ENCODE results near the gene MYH8. TPM values are rescaled to one million over a fixed set of nuclear protein-coding genes. Genes with fewer than 3 reads are reported as not detected.

The MYH8 gene
- total RNA-seq, 2 donors from 2014 or later = not detected

DNA sequence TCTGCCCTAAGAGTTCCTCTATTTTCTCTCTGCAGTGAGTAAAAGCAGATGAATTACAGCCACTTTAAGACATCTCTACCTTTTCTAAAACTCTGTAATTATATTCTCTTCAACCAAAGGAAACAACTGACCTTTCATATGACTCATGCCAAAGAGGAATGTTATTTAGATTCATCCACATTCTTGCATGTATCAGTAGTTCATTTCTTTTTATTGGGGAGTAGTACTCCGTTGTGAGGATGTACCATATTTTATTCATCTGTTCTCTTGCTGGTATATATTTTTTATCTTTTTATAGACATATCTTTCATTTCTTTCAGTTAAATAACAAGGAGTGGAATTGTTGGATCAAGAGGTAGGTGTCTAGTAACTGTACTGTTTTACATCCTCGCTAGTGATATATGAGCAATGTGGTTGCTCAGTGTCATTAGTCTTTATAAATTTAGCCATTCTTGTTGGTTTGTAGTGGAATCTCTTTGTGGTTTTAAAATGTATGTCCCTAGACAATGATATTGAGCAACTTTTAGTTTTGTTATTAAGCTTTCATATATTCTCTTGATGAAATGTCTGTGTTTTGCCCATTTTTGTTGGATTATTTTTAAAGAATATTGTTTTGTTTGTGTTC, 7.8 kb upstream of the MYH8 start:
- no peaks in the 10 kb centered on the region for H3K27me3 ChIP-seq
- H3K36me3 ChIP-seq (replicated peaks in 1 of 2; ENCODE audit: insufficient read depth in 1 of 2, low read depth in 2 of 2) = no peaks in the 10 kb centered on the region
- H3K4me1 ChIP-seq = no peaks in the 10 kb centered on the region
- DNase-seq = no peak
- H3K27ac ChIP-seq = no peak overlapping the region
- no peak for TF ChIP-seq POLR2A (IDR thresholded peaks at IDR 0.05)
- TF ChIP-seq, protein P1, sequence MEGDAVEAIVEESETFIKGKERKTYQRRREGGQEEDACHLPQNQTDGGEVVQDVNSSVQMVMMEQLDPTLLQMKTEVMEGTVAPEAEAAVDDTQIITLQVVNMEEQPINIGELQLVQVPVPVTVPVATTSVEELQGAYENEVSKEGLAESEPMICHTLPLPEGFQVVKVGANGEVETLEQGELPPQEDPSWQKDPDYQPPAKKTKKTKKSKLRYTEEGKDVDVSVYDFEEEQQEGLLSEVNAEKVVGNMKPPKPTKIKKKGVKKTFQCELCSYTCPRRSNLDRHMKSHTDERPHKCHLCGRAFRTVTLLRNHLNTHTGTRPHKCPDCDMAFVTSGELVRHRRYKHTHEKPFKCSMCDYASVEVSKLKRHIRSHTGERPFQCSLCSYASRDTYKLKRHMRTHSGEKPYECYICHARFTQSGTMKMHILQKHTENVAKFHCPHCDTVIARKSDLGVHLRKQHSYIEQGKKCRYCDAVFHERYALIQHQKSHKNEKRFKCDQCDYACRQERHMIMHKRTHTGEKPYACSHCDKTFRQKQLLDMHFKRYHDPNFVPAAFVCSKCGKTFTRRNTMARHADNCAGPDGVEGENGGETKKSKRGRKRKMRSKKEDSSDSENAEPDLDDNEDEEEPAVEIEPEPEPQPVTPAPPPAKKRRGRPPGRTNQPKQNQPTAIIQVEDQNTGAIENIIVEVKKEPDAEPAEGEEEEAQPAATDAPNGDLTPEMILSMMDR (IDR thresholded peaks at IDR 0.05) = no peak
- no peak for ATAC-seq
- WGBS, 2 donors = 46 to 63% methylated on average over 2 of the region's 2 CpGs
- no peak overlapping the region for H3K4me3 ChIP-seq
- peaks cover 0 to 5% (median 0%) of the 10 kb centered on the region in 3 donors for H3K9me3 ChIP-seq
- intact Hi-C loops (cut with DNase I) = no loop called here

DNA sequence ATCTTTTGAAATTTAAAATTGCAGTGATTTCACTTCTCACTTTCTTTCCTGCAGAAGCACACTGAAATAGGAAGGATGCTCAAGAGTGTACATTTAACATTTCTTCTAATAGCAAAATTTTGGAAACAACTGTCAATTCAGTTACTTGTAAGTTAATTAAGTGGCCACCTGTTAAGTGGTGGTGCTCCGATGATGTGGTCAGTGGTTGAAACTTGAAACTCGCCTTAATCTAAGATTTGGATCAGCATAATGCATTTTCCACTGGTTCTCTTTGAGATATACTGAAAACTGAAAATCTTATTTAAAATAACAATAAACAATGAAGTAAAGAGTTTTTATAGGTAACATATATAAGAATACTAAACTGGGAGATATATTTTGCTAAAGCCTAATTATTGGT, 7.0 kb upstream of the MYH8 start:
- intact Hi-C loops (cut with DNase I) = no loop called here
- ATAC-seq = no peak
- 53 to 78% methylated on average over 2 of the region's 2 CpGs for WGBS, 2 donors

DNA sequence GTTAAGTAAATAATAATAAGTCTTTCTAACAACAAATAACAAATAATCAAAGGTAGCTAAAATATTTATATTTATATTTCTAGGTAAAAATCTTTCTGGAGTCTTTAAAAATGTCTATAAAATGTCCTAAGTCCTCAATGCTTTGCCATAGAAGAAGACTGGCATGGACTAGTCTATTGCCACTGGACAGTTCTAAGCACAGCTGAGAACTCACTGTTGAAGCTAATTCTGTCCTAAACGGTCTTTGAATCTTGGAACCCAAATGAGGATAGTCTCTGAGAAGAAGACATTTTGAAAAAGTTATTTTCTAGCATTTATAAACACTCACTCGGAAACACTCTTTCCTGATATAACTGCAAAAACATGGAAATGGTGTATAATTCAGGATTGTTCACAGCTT, 539 bp downstream of the MYH8 start:
- WGBS, 2 donors = 56 to 67% methylated on average over 2 of the region's 2 CpGs
- no peak overlapping the region for H3K27ac ChIP-seq
- H3K36me3 ChIP-seq (replicated peaks in 1 of 2; ENCODE audit: insufficient read depth in 1 of 2, low read depth in 2 of 2) = no peaks in the 10 kb centered on the region
- peaks cover 0 to 5% (median 0%) of the 10 kb centered on the region in 3 donors for H3K9me3 ChIP-seq
- no peak for DNase-seq
- no peak overlapping the region for H3K4me3 ChIP-seq
- ATAC-seq = no peak
- no peak for TF ChIP-seq POLR2A (IDR thresholded peaks at IDR 0.05)
- TF ChIP-seq, protein P1 (IDR thresholded peaks at IDR 0.05) = no peak
- H3K4me1 ChIP-seq = no peaks in the 10 kb centered on the region
- no peaks in the 10 kb centered on the region for H3K27me3 ChIP-seq
- intact Hi-C loops (cut with DNase I) = no loop called here

More for the DNA sequence above, 7.0 kb upstream of the MYH8 start:
- no peak for TF ChIP-seq POLR2A (IDR thresholded peaks at IDR 0.05)
- TF ChIP-seq, protein P1 (IDR thresholded peaks at IDR 0.05) = no peak
- Histone ChIP-seq H3K27ac (no peak overlapping the region), H3K4me1 (no peaks in the 10 kb centered on the region), H3K9me3 (peaks cover 0 to 5% (median 0%) of the 10 kb centered on the region in 3 donors), H3K4me3 (no peak overlapping the region), H3K36me3 (replicated peaks in 1 of 2; ENCODE audit: insufficient read depth in 1 of 2, low read depth in 2 of 2) (no peaks in the 10 kb centered on the region), H3K27me3 (no peaks in the 10 kb centered on the region)
- no peak for DNase-seq

GRCh38 chr17:10420811-10421210, 939 bp downstream of the MYH8 start:
- Histone ChIP-seq H3K9me3 (peaks cover 0 to 5% (median 0%) of the 10 kb centered on the region in 3 donors), H3K4me1 (no peaks in the 10 kb centered on the region), H3K36me3 (replicated peaks in 1 of 2; ENCODE audit: insufficient read depth in 1 of 2, low read depth in 2 of 2) (no peaks in the 10 kb centered on the region), H3K4me3 (no peak overlapping the region), H3K27ac (no peak overlapping the region), H3K27me3 (no peaks in the 10 kb centered on the region)
- intact Hi-C loops (cut with DNase I) = no loop called here
- ATAC-seq (no peak), DNase-seq (no peak)
- WGBS, 2 donors = 68 to 72% methylated on average over 2 of the region's 2 CpGs
- TF ChIP-seq, protein P1 (IDR thresholded peaks at IDR 0.05) = no peak
- no peak for TF ChIP-seq POLR2A (IDR thresholded peaks at IDR 0.05)

DNA sequence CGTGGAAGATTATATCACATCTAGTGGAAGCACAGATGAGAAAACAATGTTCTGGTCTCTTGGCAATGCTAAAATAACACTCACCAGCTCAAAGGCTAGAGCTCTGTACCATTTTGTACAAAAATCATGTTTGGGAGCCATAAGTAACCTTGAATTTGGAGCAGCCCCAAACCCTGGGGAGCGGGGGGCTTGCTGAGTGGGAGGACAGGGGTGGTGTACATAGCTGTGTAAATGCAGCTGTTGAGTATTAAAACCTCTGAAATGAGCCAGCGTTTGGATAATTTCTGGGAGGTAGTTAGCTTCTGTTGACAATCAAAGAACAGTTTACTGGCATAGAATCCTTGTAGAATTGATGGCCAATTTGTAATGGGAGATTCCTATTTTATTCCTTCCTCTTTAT, 4.3 kb downstream of the MYH8 start:
- intact Hi-C loops (cut with DNase I) = no loop called here
- WGBS, 2 donors = 49 to 53% methylated on average over 3 of the region's 3 CpGs

More for the DNA sequence above, 4.3 kb downstream of the MYH8 start:
- no peaks in the 10 kb centered on the region for H3K36me3 ChIP-seq (replicated peaks in 1 of 2; ENCODE audit: insufficient read depth in 1 of 2, low read depth in 2 of 2)
- H3K4me3 ChIP-seq = no peak overlapping the region
- H3K4me1 ChIP-seq = no peaks in the 10 kb centered on the region
- ATAC-seq = no peak
- H3K9me3 ChIP-seq = no peaks in the 10 kb centered on the region
- no peak overlapping the region for H3K27ac ChIP-seq
- TF ChIP-seq POLR2A (IDR thresholded peaks at IDR 0.05) = no peak
- TF ChIP-seq, protein P1 (IDR thresholded peaks at IDR 0.05) = no peak
- H3K27me3 ChIP-seq = no peaks in the 10 kb centered on the region
- no peak for DNase-seq

All from body of pancreas (tissue), 4 donors.